Neural cell (in vitro differentiated cells): Measurements from ENCODE around the gene CNTNAP2.

Experiments used
- CTCF ChIP-seq: fragments of 450-650 bp; IDR thresholded peaks from 2 replicates; pipeline ENCODE4 v1.5.1; 2014; ENCODE audit warnings: antibody characterized with exemption, mild to moderate bottlenecking, moderate library complexity; ENCODE audit not compliant: poor library complexity, severe bottlenecking
- EP300 ChIP-seq: fragments of 450-650 bp; conservative IDR thresholded peaks from 2 replicates; pipeline ENCODE4 v1.6.1; 2014; ENCODE audit warnings: antibody characterized with exemption, mild to moderate bottlenecking, moderate library complexity; ENCODE audit not compliant: poor library complexity, severe bottlenecking
- EZH2 ChIP-seq: fragments of 200-600, 300-800 bp; shearing (Covaris generic), sonication (generic); IDR thresholded peaks from 2 replicates; pipeline ENCODE4 v1.6.1; 2014; ENCODE audit warnings: antibody characterized with exemption, low read length, borderline replicate concordance, mild to moderate bottlenecking; ENCODE audit not compliant: insufficient read depth, poor library complexity, severe bottlenecking
- POLR2AphosphoS5 ChIP-seq: IDR thresholded peaks from 2 replicates; pipeline ENCODE4 v1.6.1; 2012
- SMC3 ChIP-seq: fragments of 450-650 bp; conservative IDR thresholded peaks from 2 replicates; pipeline ENCODE4 v1.6.1; 2014; ENCODE audit warnings: antibody characterized with exemption, mild to moderate bottlenecking, moderate library complexity; ENCODE audit not compliant: poor library complexity
- TAF1 ChIP-seq: IDR thresholded peaks from 2 replicates; pipeline ENCODE4 v1.6.1; 2012; ENCODE audit warnings: low read depth

GRCh38 chr7:148442141-148442655 lies 2325.6 kb downstream of the CNTNAP2 start:
- TF ChIP-seq EP300 = no peak
- no peak for TF ChIP-seq EZH2
- TF ChIP-seq TAF1 = no peak
- TF ChIP-seq CTCF = no peak
- TF ChIP-seq POLR2AphosphoS5 = no peak
- TF ChIP-seq SMC3 = no peak
